Smooth muscle cell (in vitro differentiated cells): ENCODE results near the gene ENOX1. TPM values are rescaled to one million over a fixed set of nuclear protein-coding genes. Genes with fewer than 3 reads are reported as not detected.

Experiments
- DNase-seq: peaks from one replicate; lab custom pipeline; 2025; ENCODE audit not compliant: unreplicated experiment; lab: John Stamatoyannopoulos, UW
- H2AFZ ChIP-seq: fragments of 200-600 bp; sonication (generic); 2 replicates; pipeline ENCODE4 v1.6.0; 2016; ENCODE audit warnings: antibody characterized with exemption, low read depth, mild to moderate bottlenecking
- H3F3A ChIP-seq: fragments of 200-600 bp; sonication (generic); 2 replicates; pipeline ENCODE4 v1.6.0; 2017; ENCODE audit warnings: antibody characterized with exemption, low read depth
- H3K27ac ChIP-seq: fragments of 200-600 bp; sonication (generic); 2 replicates; pipeline ENCODE4 v1.5.1; 2016; ENCODE audit warnings: low read depth, mild to moderate bottlenecking
- H3K27me3 ChIP-seq: fragments of 200-600 bp; sonication (generic); 2 replicates; pipeline ENCODE4 v1.6.1; 2016; ENCODE audit warnings: low read depth, mild to moderate bottlenecking
- H3K36me3 ChIP-seq: fragments of 200-600 bp; sonication (generic); 2 replicates; pipeline ENCODE4 v1.5.1; 2016; ENCODE audit warnings: low read depth
- H3K4me1 ChIP-seq: fragments of 200-600 bp; sonication (generic); 2 replicates; pipeline ENCODE4 v1.5.1; 2016; ENCODE audit warnings: low read depth
- H3K4me2 ChIP-seq: fragments of 200-600 bp; sonication (generic); 2 replicates; pipeline ENCODE4 v1.6.0; 2016; ENCODE audit warnings: mild to moderate bottlenecking
- H3K4me3 ChIP-seq: fragments of 200-600 bp; sonication (generic); 2 replicates; pipeline ENCODE4 v1.5.1; 2016; ENCODE audit warnings: mild to moderate bottlenecking
- H3K79me2 ChIP-seq: fragments of 200-600 bp; sonication (generic); 2 replicates; pipeline ENCODE4 v1.6.0; 2016; ENCODE audit warnings: low read depth, mild to moderate bottlenecking
- H3K9ac ChIP-seq: fragments of 200-600 bp; sonication (generic); 2 replicates; pipeline ENCODE4 v1.6.0; 2016; ENCODE audit warnings: low read depth
- H3K9me3 ChIP-seq: fragments of 200-600 bp; sonication (generic); replicated peaks from 2 replicates; pipeline ENCODE4 v1.5.1; 2016; ENCODE audit warnings: low read depth
- H4K20me1 ChIP-seq: fragments of 200-600 bp; sonication (generic); 2 replicates; pipeline ENCODE4 v1.6.0; 2016; ENCODE audit warnings: low read depth
- CTCF ChIP-seq: fragments of 200-600 bp; sonication (generic); IDR thresholded peaks from 2 replicates; pipeline ENCODE4 v1.5.1; 2017; ENCODE audit warnings: borderline replicate concordance, mild to moderate bottlenecking, antibody characterized with exemption; ENCODE audit not compliant: insufficient read depth, poor library complexity, severe bottlenecking
- WGBS: methylation state at CpG from one replicate; pipeline ENCODE4 v1.1.7; 2016; ENCODE audit warnings: low lambda C conversion rate; 5-methylcytosine and 5-hydroxymethylcytosine counted together
- polyA plus RNA-seq: library from polyadenylated mRNA; unstranded; fragments of >200 nt; fragmentation: Nextera tagmentation; extraction: Ambion mirVana; gene quantifications from 2 replicates; pipeline ENCODE4 v1.2.1, GENCODE V29; 2016
- total RNA-seq: library from RNA; depleted of rRNA; stranded (reverse); fragments of >200 nt; gene quantifications from 2 replicates; pipeline ENCODE4 v1.2.3, GENCODE V29; 2014

Gene ENOX1
- total and polyA plus RNA-seq, 2 experiments from 2014 or later = 1.9 to 2.6 TPM

- H3K79me2 ChIP-seq = no peaks in the 10 kb centered on the region
- H3K27me3 ChIP-seq = no peaks in the 10 kb centered on the region
- H3K9me3 ChIP-seq = no peaks in the 10 kb centered on the region
- no peak overlapping the region for H3K4me3 ChIP-seq
- H3K4me1 ChIP-seq = no peaks in the 10 kb centered on the region
- no peak overlapping the region for H3K27ac ChIP-seq
- no peaks in the 10 kb centered on the region for H3K36me3 ChIP-seq
- no peak for TF ChIP-seq CTCF
- no peak for DNase-seq
- no peak overlapping the region for H3K4me2 ChIP-seq
- H4K20me1 ChIP-seq = no peaks in the 10 kb centered on the region
- no peak overlapping the region for H2AFZ ChIP-seq
- WGBS = 37% methylated on average over 2 of the region's 2 CpGs
- H3F3A ChIP-seq = no peaks in the 10 kb centered on the region
- no peak overlapping the region for H3K9ac ChIP-seq
Measured at GRCh38 chr13:43243711-43244110, 543.1 kb downstream of the ENOX1 start.

GRCh38 chr13:43242040-43242439 lies 544.7 kb downstream of the ENOX1 start:
- H3K79me2 ChIP-seq = no peaks in the 10 kb centered on the region
- no peaks in the 10 kb centered on the region for H4K20me1 ChIP-seq
- H3K9ac ChIP-seq = no peak overlapping the region
- 100% methylated on average over 1 of the region's 1 CpG for WGBS
- no peaks in the 10 kb centered on the region for H3K9me3 ChIP-seq
- H3K27me3 ChIP-seq = no peaks in the 10 kb centered on the region
- H3K27ac ChIP-seq = no peak overlapping the region
- no peak for DNase-seq
- no peak overlapping the region for H2AFZ ChIP-seq
- H3F3A ChIP-seq = no peaks in the 10 kb centered on the region
- TF ChIP-seq CTCF = no peak
- H3K36me3 ChIP-seq = no peaks in the 10 kb centered on the region
- H3K4me3 ChIP-seq = no peak overlapping the region
- no peak overlapping the region for H3K4me2 ChIP-seq
- no peaks in the 10 kb centered on the region for H3K4me1 ChIP-seq

GRCh38 chr13:43240278-43240677 lies 546.5 kb downstream of the ENOX1 start:
- no peaks in the 10 kb centered on the region for H3F3A ChIP-seq
- no peak for DNase-seq
- no peaks in the 10 kb centered on the region for H3K27me3 ChIP-seq
- no peaks in the 10 kb centered on the region for H3K9me3 ChIP-seq
- H3K4me3 ChIP-seq = no peak overlapping the region
- no peak overlapping the region for H3K9ac ChIP-seq
- no peak for TF ChIP-seq CTCF
- H3K4me2 ChIP-seq = no peak overlapping the region
- H3K4me1 ChIP-seq = no peaks in the 10 kb centered on the region
- H3K36me3 ChIP-seq = no peaks in the 10 kb centered on the region
- no peaks in the 10 kb centered on the region for H3K79me2 ChIP-seq
- H2AFZ ChIP-seq = no peak overlapping the region
- no peaks in the 10 kb centered on the region for H4K20me1 ChIP-seq
- H3K27ac ChIP-seq = no peak overlapping the region

GRCh38 chr13:43239275-43239840 lies 547.4 kb downstream of the ENOX1 start:
- Histone ChIP-seq H2AFZ (no peak overlapping the region), H3K79me2 (no peaks in the 10 kb centered on the region), H3K27me3 (no peaks in the 10 kb centered on the region), H3K4me1 (no peaks in the 10 kb centered on the region), H3K27ac (no peak overlapping the region), H3F3A (no peaks in the 10 kb centered on the region), H3K36me3 (no peaks in the 10 kb centered on the region), H3K4me2 (no peak overlapping the region), H3K4me3 (no peak overlapping the region), H3K9ac (no peak overlapping the region), H3K9me3 (no peaks in the 10 kb centered on the region), H4K20me1 (no peaks in the 10 kb centered on the region)
- DNase-seq = no peak
- no peak for TF ChIP-seq CTCF
